ENCODE measurements around the gene MCFD2. TPM values are rescaled to one million over a fixed set of nuclear protein-coding genes. Genes with fewer than 3 reads are reported as not detected.

The MCFD2 gene
- total and polyA plus RNA-seq, 3 donors from 2014 or later, result 65.4 to 74.5 (median 67.6) TPM

DNA sequence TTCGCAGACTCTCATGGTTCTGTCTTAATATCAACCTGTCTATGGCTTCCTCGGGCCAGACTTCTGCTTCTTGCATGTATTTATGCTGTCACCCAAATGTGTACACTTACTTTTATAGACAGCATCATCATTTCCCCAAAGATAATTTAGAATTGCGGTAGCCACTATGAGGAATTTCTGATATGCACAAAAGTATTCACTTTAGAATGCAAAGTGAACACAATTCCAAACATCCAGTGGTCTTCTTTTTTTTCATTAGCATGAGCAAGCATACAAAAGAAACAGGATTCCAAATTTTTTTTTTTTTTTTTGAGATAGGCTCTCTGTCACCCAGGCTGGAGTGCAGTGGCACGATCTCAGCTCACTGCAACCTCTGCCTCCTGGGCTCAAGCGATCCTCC is 21.0 kb upstream of the MCFD2 start:
- no peaks in the 10 kb centered on the region for H3K9me3 ChIP-seq
- no peaks in the 10 kb centered on the region for H3K27me3 ChIP-seq
- no peaks in the 10 kb centered on the region for H3K36me3 ChIP-seq (ENCODE audit: low read depth, missing control alignments)
- no peak overlapping the region for H3K27ac ChIP-seq
- intact Hi-C loops (cut with DNase I; ENCODE audit: low total_unique reads), result no loop called here
- H3K4me3 ChIP-seq, result no peak overlapping the region
- DNase-seq, result no peak
- H3K4me1 ChIP-seq, result peaks cover 12% of the 10 kb centered on the region
- WGBS, 2 donors, result 74 to 96% methylated on average over 5 of the region's 5 CpGs
- no peak for TF ChIP-seq POLR2A (IDR thresholded peaks at IDR 0.05)
- TF ChIP-seq, protein P1, sequence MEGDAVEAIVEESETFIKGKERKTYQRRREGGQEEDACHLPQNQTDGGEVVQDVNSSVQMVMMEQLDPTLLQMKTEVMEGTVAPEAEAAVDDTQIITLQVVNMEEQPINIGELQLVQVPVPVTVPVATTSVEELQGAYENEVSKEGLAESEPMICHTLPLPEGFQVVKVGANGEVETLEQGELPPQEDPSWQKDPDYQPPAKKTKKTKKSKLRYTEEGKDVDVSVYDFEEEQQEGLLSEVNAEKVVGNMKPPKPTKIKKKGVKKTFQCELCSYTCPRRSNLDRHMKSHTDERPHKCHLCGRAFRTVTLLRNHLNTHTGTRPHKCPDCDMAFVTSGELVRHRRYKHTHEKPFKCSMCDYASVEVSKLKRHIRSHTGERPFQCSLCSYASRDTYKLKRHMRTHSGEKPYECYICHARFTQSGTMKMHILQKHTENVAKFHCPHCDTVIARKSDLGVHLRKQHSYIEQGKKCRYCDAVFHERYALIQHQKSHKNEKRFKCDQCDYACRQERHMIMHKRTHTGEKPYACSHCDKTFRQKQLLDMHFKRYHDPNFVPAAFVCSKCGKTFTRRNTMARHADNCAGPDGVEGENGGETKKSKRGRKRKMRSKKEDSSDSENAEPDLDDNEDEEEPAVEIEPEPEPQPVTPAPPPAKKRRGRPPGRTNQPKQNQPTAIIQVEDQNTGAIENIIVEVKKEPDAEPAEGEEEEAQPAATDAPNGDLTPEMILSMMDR (IDR thresholded peaks at IDR 0.05), result no peak

DNA sequence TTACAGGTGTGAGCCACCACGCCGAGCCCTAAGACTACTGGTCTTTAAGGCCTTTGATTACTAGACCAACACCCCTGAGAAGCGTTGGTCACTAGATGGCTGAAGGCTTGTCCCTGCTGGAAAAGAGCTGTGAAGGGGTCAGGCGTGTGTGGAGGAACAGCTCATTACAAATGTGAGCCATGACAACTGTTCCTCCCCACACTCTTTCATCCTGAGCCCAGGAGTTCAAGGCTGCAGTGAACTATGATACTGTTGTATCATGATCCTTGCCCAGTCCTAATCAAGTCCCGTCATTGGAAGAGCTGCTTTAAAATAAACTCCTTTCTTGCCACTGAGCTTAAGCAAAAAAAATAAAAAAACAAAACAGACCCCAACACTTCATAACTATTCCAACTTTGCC is 19.5 kb upstream of the MCFD2 start:
- Histone ChIP-seq H3K9me3 (no peaks in the 10 kb centered on the region), H3K4me1 (peaks cover 6% of the 10 kb centered on the region), H3K27me3 (no peaks in the 10 kb centered on the region), H3K27ac (no peak overlapping the region), H3K36me3 (ENCODE audit: low read depth, missing control alignments) (no peaks in the 10 kb centered on the region), H3K4me3 (no peak overlapping the region)
- no peak for TF ChIP-seq POLR2A (IDR thresholded peaks at IDR 0.05)
- TF ChIP-seq, protein P1 (IDR thresholded peaks at IDR 0.05), result no peak
- 75 to 81% methylated on average over 3 to 5 of the region's 5 CpGs for WGBS, 2 donors
- intact Hi-C loops (cut with DNase I; ENCODE audit: low total_unique reads), result no loop called here
- no peak for DNase-seq

DNA sequence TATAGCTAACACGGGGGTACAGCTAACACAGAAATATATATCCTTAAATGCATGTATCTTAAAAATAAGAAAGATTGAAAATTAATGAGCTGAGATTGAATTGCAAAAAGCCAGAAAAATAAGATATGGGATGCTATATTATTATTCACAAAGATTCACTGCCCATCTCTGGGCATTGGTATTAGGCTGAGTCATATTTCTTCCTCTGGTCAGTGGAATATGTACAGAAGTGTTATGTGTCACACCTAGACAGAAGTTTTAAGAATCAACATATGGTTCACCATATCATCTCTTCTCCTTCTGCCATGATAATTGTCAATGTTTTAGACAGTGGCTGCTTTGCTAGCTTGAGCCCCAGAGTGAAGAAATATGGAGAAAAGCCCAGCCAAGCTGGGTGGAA is 14.0 kb upstream of the MCFD2 start:
- H3K4me1 ChIP-seq, result no peaks in the 10 kb centered on the region
- 100% methylated on average over 1 of the region's 1 CpG for WGBS, 2 donors

DNA sequence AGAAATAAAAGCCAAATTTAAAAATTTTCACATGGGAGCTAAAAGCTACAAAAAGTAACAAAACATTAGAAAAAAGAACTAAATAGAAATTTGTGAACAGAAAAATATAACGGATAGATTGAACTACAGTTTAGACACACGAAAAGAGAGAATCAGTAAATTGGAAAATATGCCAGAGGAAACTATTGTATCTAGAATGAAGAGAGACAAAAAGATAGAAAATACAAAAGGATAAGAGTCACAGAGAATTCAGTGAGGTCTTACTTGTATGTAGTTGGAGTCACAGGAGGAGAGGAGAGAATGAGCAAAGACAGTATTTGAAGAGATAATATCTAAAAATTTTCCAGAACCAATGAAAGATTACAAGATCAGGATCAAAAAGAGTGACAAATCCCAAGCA is 11.3 kb upstream of the MCFD2 start:
- H3K36me3 ChIP-seq (ENCODE audit: low read depth, missing control alignments), result no peaks in the 10 kb centered on the region
- 89 to 92% methylated on average over 2 of the region's 2 CpGs for WGBS, 2 donors
- H3K4me1 ChIP-seq, result no peaks in the 10 kb centered on the region
- no peaks in the 10 kb centered on the region for H3K9me3 ChIP-seq
- no peak for TF ChIP-seq POLR2A (IDR thresholded peaks at IDR 0.05)
- TF ChIP-seq, protein P1 (IDR thresholded peaks at IDR 0.05), result no peak
- no peak overlapping the region for H3K4me3 ChIP-seq
- H3K27me3 ChIP-seq, result no peaks in the 10 kb centered on the region
- intact Hi-C loops (cut with DNase I; ENCODE audit: low total_unique reads), result no loop called here
- no peak overlapping the region for H3K27ac ChIP-seq
- no peak for DNase-seq

More for the DNA sequence above, 14.0 kb upstream of the MCFD2 start:
- Histone ChIP-seq H3K27ac (no peak overlapping the region), H3K36me3 (ENCODE audit: low read depth, missing control alignments) (no peaks in the 10 kb centered on the region), H3K4me3 (no peak overlapping the region), H3K9me3 (no peaks in the 10 kb centered on the region), H3K27me3 (no peaks in the 10 kb centered on the region)
- intact Hi-C loops (cut with DNase I; ENCODE audit: low total_unique reads), result no loop called here
- TF ChIP-seq, protein P1 (IDR thresholded peaks at IDR 0.05), result no peak
- no peak for TF ChIP-seq POLR2A (IDR thresholded peaks at IDR 0.05)
- DNase-seq, result no peak

Measured in testis (tissue), 3 donors.